ENCODE results near the gene RAVER2.

DNA sequence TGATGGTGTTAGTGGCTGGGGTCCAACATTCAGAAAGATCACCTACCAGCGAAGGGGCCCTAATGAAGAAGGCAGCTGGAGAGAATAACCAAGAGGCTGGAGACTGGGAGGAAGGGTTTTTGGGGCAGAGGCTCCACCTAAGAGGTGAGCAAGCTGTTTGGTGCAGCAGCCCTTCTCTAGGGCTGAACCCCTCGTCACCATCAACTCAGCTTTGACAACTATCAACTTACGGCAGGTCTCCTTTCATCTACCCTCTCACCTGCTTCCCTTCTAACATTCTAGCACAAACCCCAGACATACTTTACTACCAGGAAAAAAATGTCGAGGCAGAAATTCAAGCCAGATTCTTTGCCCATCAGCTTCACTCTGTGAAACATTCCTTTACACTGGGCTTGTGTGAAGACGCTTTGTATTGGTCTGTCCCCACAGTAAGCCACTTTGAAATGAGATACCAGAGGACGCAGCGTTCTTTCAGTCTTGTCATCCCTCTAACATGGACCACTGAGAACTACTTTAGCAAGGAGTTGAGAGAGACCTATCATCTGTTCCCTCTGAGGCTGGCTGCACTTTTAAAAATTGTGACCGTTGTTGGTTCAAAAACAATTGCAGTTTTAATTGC lies 84.6 kb downstream of the RAVER2 start:
- TF ChIP-seq CTCF (IDR thresholded peaks at IDR 0.05) (no peak), POLR2AphosphoS5 (IDR thresholded peaks at IDR 0.05; ENCODE audit: low read depth, low read length) (no peak), REST (IDR thresholded peaks at IDR 0.05; ENCODE audit: insufficient read depth in 1 of 2, low read depth in 2 of 2, low read length in 1 of 2) (no peak), SIN3A (IDR thresholded peaks at IDR 0.05; ENCODE audit: borderline replicate concordance, insufficient read depth, low read depth, low read length) (no peak)
